Measurements from ENCODE around the gene ODAD3. TPM values are rescaled to one million over a fixed set of nuclear protein-coding genes. Genes with fewer than 3 reads are reported as not detected.
"Not testable (repeated sequence)": the region's sequence is repeated elsewhere in the genome, so short reads cannot be mapped to it uniquely, and the experiment has no call there.

The ODAD3 gene
- total RNA-seq, 1 donor = 0.43 TPM

DNA sequence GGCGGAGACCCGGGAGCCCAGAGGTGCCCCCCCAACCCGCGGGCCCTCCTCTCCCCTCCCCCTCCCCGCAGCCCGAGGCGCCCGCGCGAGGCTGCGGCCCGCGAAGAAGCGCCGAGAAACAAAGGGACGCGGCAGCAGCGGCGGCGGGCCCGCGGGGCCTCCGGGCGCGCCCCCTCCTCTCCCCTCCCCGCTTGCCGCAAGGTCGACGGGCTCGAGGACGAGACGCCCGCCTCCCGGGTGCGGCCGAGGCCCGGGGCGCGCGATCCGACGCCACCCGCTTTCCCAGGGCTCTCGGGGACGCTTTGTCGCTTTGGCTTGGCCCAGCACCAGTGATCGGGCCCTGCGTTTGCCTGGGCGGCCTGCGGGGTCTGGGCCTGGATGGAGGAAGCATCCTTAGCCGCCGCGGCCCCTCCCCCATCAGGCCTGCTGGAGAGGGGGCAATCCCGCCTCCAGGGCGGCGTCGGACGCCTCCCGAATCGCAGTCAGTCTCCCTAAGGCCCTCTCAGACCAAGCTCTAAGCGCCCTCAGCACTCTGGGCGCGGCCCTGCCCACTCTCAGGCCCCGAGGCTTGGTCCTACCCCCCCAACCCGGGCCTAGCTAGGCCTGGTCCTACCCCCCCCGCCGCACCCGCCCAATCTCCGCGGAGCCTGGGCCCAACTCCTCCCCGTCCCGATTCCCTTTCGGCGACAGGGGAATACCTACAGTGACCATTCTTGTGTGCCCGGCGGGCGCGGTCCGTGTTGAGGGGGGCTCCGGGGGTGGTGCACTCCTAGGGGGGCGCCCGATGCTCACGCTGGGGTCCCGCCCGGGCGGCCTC, 45.2 kb upstream of the ODAD3 start:
- no peak for DNase-seq (ENCODE audit: low read depth)
- no peak overlapping the region for H3K4me3 ChIP-seq (ENCODE audit: low read depth, low read length)
- TF ChIP-seq, protein P1, sequence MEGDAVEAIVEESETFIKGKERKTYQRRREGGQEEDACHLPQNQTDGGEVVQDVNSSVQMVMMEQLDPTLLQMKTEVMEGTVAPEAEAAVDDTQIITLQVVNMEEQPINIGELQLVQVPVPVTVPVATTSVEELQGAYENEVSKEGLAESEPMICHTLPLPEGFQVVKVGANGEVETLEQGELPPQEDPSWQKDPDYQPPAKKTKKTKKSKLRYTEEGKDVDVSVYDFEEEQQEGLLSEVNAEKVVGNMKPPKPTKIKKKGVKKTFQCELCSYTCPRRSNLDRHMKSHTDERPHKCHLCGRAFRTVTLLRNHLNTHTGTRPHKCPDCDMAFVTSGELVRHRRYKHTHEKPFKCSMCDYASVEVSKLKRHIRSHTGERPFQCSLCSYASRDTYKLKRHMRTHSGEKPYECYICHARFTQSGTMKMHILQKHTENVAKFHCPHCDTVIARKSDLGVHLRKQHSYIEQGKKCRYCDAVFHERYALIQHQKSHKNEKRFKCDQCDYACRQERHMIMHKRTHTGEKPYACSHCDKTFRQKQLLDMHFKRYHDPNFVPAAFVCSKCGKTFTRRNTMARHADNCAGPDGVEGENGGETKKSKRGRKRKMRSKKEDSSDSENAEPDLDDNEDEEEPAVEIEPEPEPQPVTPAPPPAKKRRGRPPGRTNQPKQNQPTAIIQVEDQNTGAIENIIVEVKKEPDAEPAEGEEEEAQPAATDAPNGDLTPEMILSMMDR (IDR thresholded peaks at IDR 0.05; ENCODE audit: insufficient read depth, low read depth, low read length) = no peak

DNA sequence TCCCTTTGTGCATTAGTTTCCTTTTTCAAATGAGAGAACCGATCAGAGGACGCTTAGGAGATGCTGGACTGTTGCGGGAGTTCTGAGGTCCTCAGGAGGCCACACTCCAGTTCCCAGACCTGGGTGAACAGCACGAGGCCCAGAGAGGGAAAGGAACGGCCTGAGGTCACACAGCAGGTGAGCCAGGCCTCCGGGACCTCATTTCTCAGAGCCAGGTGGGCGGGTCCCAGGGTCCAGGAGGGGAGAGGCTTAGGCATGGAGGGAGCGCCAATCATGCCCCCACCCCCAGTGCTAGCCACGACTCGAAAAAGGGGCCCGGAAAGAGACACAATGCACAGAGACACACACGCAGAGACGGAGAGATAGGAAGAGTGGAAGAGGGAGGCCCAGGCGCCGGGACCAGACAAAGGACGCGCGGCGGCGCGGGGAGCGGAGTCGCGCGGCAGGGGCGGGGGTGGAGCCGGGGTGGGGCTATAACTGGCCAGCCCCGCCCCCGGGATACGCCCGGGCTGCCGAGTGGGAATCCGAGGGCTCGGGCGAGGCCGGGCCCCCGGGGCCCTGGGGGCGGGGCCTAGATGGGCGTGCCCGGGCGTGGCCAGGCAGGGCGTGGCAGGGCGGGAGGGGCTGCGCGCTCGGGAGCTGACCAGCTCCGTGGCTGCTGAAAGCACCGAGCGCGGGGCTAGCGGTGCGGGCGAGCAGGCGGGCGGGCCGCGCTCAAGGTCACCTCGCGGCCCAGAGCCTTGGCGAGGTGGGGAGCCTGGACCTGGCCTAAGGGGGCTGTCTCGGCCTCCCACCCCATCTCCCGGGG, 44.4 kb upstream of the ODAD3 start:
- peak; percentile 16 for DNase-seq (ENCODE audit: low read depth)
- TF ChIP-seq, protein P1 (IDR thresholded peaks at IDR 0.05; ENCODE audit: insufficient read depth, low read depth, low read length) = no peak
- H3K4me3 ChIP-seq (ENCODE audit: low read depth, low read length) = no peak overlapping the region

DNA sequence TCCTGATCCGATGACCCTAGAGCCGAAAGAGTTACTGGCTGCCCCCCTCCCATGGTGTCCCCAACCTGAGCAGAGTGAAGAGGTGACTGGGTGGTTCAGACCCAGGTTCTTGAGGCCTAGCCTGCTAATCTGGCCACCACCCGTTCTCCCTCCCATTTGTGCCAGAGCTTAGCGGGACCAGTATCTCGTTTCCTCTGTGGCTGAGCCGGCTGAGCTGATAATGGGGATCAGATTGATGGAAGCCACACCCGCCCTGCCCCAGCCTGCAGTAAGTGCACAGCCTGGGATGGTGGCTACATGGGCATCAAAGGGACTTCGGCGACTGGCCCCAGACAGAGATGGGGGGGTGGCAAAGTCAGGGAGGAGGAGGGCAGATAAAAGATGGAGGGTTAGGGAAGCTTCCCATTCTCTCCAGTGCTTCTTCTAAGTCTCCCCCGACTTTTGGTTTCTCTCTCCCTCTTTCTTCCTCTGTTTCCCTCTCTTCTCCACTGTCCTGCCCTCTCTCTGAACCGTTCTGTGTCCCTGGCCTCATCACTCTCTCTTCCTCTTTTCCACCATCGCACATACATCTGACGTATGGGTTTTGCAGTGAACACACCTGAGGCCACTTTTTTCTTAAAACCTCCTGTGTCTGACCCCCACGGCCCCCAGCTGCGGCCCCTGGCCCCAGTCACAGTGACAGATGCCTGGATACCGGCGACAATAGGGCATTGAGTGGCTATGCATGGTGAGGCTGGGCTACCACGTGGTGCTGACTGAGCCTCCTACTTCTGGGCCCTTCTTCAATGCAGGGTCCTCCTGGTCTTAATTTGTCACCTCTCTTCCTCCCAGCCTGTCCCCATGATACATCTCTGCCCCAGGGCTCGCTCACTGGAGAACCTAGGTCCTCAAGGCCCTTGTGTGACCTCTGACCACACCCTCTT, 43.5 kb upstream of the ODAD3 start:
- no peak overlapping the region for H3K4me3 ChIP-seq (ENCODE audit: low read depth, low read length)
- TF ChIP-seq, protein P1 (IDR thresholded peaks at IDR 0.05; ENCODE audit: insufficient read depth, low read depth, low read length) = no peak
- DNase-seq (ENCODE audit: low read depth) = no peak

DNA sequence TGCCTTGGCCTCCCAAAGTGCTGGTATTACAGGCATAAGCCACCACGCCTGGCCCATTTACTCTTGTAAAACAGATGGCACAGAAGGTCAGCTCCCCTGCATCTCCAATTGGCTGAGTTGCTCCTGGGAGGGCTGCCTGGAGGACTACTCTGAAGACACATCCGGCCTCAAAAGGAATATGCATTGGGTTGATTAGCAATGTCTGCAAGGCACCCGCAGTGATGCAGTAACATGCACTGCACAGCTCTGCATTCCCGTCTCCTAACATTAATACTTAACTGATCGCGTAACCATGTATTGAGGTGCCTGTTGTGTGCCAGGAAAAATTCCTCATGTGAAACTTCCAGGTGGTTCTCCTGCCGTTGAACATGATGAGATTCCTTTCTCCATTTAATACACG, 40.9 kb upstream of the ODAD3 start:
- no peak for DNase-seq (ENCODE audit: low read depth)
- H3K4me3 ChIP-seq (ENCODE audit: low read depth, low read length) = no peak overlapping the region
- TF ChIP-seq, protein P1 (IDR thresholded peaks at IDR 0.05; ENCODE audit: insufficient read depth, low read depth, low read length) = no peak

DNA sequence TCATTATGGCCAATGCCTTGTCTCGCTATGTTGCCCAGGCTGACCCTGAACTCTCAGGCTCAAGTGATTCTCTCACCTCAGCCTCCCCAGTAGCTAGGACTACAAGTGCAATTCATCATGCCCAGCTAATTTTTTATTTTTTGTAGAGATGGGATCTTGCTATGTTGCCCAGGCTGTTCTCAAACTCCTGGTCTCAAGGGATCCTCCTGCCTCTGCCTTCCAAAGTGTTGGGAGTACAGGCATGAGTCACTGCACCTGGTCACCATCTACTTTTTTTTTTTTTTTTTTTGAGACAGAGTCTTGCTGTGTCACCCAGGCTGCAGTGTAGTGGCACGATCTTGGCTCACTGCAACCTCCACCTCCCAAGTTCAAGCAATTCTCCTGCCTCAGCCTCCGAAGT, 40.4 kb upstream of the ODAD3 start:
- DNase-seq (ENCODE audit: low read depth) = not testable (repeated sequence)

DNA sequence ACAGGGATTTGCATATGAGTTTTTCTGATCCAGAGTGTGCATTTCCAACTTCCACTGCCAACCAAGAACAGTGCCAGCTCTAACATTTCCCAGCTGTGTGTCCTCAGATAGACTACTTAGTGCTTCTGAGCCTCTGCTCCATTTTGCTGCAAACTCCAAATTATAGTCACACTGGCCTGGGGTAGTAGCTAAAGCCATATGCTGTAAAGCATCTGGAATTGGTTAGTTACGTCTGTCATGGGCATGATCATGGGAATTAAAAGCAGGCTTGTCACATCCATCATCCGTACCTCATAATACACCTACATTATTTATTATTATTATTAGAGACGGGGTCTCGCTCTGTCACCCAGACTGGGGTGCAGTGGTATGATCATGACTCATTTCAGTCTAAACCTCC, 38.8 kb upstream of the ODAD3 start:
- TF ChIP-seq, protein P1 (IDR thresholded peaks at IDR 0.05; ENCODE audit: insufficient read depth, low read depth, low read length) = no peak
- no peak overlapping the region for H3K4me3 ChIP-seq (ENCODE audit: low read depth, low read length)
- DNase-seq (ENCODE audit: low read depth) = no peak

More for the DNA sequence above, 40.4 kb upstream of the ODAD3 start:
- not testable (repeated sequence) for H3K4me3 ChIP-seq (ENCODE audit: low read depth, low read length)

DNA sequence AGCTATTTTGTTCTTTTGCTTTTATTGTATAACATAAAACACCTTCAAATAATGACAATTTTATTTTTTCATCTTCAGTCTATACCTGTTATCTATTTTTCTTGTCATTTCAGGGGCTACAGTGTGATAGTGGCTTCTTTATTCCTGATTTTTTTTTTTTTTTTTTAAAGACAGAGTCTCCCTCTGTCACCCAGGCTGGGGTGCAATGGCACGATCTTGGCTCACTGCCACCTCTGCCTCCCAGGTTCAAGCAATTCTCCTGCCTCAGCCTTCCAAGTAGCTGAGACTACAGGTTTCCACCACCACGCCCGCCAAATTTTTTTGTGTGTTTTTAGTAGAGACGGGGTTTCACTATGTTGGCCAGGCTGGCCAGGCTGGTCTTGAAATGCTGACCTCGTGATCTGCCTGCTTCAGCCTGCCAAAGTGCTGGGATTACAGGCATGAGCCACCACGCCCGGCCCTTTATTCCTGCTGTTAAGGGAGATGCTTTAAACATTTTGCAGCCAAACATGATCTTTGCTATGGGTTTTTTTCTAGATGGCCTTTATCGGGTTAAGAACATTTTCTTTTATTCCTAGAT, 33.4 kb upstream of the ODAD3 start:
- not testable (repeated sequence) for DNase-seq (ENCODE audit: low read depth); H3K4me3 ChIP-seq (ENCODE audit: low read depth, low read length)

All from fibroblast of villous mesenchyme (primary cell).